Measurements from ENCODE around the gene ATAD2B.
A peak's percentile ranks its signal among the peaks of the same experiment; 100 is the strongest.
"Not testable (repeated sequence)": the region's sequence is repeated elsewhere in the genome, so short reads cannot be mapped to it uniquely, and the experiment has no call there.

ATAD2B gene

GRCh38 chr2:23782646-23783045 is 144.3 kb downstream of the ATAD2B start:
- DNase-seq: no peak

DNA sequence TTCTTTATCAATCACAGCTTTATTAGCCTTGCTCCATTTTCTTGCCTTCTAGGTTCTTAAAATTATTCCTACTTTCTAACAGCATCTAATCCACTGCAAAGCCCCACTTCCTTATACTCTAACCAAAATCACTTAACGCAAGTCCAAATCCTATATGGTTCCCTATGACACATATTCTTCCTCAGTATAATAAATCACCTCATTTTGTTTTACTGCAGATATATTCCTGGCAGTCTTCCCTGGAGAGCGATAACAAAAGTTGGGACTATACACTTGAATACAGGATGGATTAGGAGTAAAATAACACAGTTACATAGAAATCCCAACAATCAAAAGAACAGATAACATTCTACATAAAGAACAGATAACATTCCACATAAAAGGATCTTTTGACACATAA is 144.8 kb downstream of the ATAD2B start:
- DNase-seq: no peak

GRCh38 chr2:23780465-23780864 is 146.5 kb downstream of the ATAD2B start:
- DNase-seq: not testable (repeated sequence)

- DNase-seq: no peak
These were observed 149.1 kb downstream of the ATAD2B start for GRCh38 chr2:23777826-23778225.

DNA sequence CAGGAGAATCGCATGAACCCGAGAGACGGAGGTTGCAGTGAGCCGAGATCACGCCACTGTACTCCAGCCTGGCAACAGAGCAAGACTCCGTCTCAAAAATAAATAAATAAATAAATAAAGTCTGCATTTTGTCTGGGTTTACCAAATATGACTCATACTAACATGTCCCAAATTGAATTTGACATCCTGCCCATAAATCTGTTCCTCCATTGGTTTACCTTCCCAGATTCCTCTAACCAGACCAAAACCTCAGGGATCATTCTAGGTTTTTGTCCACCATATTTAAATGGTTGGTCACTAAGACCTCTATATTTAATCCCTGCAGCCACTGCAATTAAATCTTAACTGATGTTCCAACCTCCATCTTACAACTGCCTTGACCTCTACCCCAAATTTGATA is 150.9 kb downstream of the ATAD2B start:
- no peak for DNase-seq

- DNase-seq: no peak
These were observed 154.2 kb downstream of the ATAD2B start for GRCh38 chr2:23772684-23773083.

GRCh38 chr2:23772056-23772455 is 154.9 kb downstream of the ATAD2B start:
- no peak for DNase-seq

GRCh38 chr2:23769364-23769763 is 157.6 kb downstream of the ATAD2B start:
- DNase-seq: no peak

DNA sequence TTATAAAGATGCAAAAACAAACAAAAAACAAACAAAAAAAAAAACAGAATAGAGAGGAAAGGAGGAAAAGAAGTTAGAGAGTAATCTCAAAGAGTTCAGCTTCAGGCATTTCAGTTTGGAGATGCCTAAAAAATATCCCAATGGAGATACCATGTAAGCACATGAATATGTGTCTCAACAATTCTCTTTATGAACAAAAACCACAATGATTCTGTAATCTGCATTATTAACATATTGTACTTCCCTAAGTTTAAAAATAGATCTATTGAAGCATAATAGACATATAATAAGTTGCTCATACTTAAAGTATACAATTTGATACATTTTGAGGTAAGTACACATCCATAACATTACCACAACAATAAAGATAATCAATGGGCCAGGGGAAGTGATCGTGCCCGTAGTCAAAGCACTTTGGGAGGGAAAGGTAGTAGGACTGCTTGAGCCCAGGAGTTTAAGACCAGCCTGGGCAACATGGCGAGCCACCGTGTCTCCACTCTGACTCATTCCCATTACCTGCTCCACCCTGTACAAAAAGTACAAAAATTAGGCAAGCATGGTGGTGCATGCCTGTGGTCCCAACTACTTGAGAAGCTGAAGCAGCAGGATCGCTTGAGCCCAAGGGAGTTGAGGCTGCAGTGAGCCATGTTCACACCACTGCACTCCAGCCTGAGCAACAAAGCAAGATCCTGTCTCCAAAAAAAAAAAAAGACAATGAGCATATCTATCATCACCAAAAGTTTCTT is 158.9 kb downstream of the ATAD2B start:
- DNase-seq: no peak

GRCh38 chr2:23762141-23762540 is 164.8 kb downstream of the ATAD2B start:
- no peak for DNase-seq

GRCh38 chr2:23761638-23762037 is 165.3 kb downstream of the ATAD2B start:
- no peak for DNase-seq

GRCh38 chr2:23760736-23761135 is 166.2 kb downstream of the ATAD2B start:
- peak; percentile 29 for DNase-seq

DNA sequence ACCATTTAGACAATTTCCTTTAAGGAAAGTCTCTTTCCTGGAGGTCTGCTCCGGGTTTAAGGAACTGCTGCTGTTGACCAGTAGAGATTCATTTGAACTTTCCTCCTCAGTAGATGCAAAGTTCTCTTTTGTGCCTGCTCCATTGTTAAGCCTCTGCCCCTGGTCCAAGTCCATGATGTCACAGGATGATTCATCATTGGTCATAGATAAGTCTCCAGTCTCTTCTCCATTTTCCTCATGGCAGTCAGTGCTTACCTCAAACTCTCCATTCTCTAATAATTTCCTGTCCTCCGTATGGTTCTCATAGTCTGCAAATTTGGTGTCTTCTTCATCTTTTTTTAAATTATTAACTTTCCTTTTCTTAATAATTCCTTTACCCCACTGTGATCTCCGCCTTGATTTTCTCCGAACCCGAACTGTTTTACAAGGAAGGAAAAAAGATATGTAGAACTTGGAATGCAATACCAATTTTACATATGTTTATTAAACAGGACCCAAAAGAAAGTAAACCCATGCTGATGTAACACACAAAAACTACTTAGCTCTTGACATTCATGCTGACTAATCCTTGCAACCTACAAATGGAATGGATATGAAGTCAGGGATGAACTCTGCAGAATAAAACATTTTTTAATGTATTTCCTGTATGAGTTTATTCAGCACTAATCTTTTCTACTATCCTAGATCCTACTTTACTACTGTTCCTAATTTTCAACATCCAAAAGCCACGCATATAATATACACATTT is 169.1 kb downstream of the ATAD2B start:
- no peak for DNase-seq

GRCh38 chr2:23756593-23757292 is 170.2 kb downstream of the ATAD2B start:
- DNase-seq: no peak

GRCh38 chr2:23754970-23755369 is 172.0 kb downstream of the ATAD2B start:
- DNase-seq: no peak

DNA sequence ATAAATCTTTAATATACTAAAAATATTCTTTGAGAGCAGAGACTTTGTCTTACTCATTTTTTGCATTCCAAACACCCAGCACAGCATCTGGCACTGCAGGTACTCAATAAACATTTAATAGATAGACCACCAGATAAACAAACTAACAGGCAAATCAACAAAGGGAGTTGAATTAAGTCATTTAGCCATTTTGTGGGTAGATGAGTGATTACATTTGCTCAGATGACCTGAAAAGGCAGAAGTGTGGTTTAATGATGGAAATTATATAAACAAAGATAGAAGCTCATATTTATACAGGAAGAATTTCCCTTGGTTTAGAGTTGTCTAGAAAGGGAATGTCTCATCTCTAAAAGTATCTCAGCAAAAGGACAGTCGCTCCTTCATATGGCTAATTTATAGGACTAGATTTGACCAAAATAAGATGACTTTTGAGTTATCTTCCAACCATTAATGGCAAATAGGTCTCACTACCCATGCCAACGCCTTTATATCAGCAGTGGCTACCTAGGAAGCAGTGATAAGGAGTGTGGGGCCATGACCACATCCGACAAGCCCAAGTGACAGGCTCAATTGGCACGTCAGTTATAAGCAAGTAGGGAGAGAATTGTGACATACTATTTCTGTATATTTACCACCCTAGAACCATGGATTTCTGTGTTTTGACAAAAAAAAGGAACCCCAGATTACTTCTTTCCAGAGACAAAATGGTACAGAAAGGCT is 173.5 kb downstream of the ATAD2B start:
- DNase-seq: no peak

DNA sequence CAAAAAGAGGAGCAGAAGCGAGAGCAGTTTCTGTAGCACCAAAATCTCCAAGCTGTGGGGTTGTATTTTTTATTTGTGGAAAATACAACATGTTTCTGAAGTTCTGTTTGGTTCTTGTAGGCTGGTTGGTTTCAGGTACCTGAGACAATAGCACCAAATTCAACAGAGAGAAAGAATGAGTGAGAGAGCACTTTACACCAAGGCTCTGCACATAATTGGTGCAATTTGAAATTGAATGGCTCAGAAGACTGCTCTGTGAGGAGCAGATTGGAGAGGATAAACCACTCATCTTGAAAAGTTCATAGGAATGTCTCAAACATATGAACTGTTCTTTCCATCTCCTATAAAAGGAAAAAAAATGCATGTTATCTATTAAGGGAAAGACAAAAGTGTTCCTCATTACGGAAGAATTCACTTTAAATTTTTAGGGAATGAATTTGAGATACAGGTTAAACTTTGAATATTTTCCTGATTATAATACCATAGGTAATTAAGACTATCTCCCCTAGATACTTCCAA is 175.1 kb downstream of the ATAD2B start:
- no peak for DNase-seq

- peak; percentile 42 for DNase-seq
These were observed 180.6 kb downstream of the ATAD2B start for GRCh38 chr2:23746141-23746863.

DNA sequence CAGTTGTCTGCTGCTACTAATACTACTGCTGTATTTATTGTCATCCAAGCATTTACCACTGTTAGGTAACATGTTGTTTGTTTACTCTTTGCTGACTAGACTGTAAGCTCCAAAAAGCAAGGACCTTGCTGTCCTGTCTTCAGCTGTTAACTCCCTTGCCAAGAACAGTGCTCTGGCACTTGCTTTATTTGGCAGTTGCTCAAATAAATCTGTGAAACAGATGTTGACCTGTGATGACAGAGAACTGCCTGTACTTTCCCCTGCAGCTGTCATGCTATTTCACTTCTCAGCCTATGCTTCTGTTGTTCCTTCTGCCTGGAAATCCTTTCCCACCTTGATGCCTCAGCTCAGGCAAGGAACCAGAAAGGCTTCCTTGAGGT is 181.2 kb downstream of the ATAD2B start:
- no peak for DNase-seq

DNA sequence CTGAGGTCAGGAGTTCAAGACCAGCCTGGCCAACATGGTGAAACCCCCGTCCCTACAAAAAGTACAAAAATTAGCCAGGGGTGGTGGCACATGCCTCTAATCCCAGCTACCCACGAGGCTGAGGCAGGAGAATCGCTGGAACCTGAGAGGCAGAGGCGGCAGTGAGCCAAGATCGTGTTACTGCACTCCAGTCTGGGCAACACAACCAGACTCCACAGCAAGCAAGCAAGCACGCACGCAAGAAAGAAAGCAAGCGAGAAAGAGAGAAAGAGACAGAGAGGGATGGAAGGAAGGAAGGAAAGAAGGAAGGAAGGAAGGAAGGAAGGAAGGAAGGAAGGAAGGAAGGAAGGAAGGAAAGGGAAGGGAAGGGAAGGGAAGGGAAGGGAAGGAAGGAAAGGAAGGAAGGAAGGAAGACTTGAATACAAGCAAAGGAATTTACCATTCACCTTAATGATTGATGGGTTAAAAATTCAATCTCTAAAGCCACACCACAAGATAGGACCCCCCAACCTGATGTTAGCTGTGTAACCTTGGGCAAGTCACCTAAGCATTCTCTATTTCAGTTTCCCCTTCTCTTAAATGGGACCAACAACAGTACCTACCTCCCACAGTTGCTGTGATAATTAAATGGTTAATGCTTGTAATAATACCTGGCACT is 181.7 kb downstream of the ATAD2B start:
- DNase-seq: no peak

DNA sequence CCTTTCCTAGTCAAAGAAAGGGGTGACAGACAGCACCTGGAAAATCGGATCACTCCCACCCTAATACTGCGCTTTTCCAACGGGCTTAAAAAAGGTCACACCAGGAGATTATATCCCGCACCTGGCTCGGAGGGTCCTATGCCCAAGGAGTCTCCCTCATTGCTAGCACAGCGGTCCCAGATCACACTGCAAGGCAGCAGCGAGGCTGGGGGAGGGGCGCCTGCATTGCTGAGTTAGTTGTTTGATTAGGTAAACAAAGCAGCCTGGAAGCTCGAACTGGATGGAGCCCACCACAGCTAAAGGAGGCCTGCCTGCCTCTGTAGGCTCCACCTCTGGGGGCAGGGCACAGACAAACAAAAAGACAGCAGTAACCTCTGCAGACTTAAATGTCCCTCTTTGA is 190.1 kb downstream of the ATAD2B start:
- DNase-seq: not testable (repeated sequence)

DNA sequence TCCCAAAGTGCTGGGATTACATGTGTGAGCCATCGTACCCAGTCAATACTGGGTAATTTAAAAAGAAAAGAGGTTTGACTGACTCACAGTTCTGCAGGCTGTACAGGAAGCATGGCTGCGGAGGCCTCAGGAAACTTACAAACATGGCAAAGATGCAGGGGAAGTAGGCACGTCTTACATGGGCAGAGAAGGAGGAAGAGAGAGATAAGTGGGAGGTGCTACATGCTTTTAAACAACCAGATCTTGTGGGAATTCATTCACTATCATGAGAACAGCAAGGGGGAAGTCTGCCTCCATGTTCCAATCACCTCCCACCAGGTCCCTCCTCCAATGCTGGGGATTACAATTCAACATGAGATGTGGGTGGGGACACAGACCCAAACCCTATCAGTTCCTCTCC is 192.5 kb downstream of the ATAD2B start:
- no peak for DNase-seq
